Neutrophil (primary cell): ENCODE data around the gene IRX5.

Experiments used
- H3K27ac ChIP-seq: fragments of 200-600 bp; sonication (generic); 2 replicates; pipeline ENCODE4 v1.5.1; 2016; ENCODE audit warnings: mild to moderate bottlenecking, moderate library complexity
- H3K27me3 ChIP-seq: fragments of 200-600 bp; sonication (generic); 2 replicates; pipeline ENCODE4 v1.6.0; 2016; ENCODE audit warnings: mild to moderate bottlenecking
- H3K36me3 ChIP-seq: fragments of 200-600 bp; sonication (generic); 2 replicates; pipeline ENCODE4 v1.5.1; 2017
- H3K4me1 ChIP-seq, 2 experiments: fragments of 200-600 bp in 1 of 2; sonication (generic) in 1 of 2; 1 replicate in 1 of 2; 2 replicates in 1 of 2; pipeline versions ENCODE4 v1.5.1 to v1.6.1; 2013 to 2016; ENCODE audit warnings: low read depth in 1 of 2, low read length in 1 of 2, mild to moderate bottlenecking in 1 of 2, moderate library complexity in 1 of 2; ENCODE audit not compliant: control insufficient read depth in 1 of 2, insufficient read depth in 1 of 2
- H3K4me3 ChIP-seq, 2 experiments: fragments of 200-600 bp in 1 of 2; sonication (generic) in 1 of 2; 1 replicate in 1 of 2; 2 replicates in 1 of 2; pipeline ENCODE4 v1.5.1; 2013 to 2016; ENCODE audit warnings: low read depth in 1 of 2, low read length in 1 of 2, mild to moderate bottlenecking in 1 of 2, moderate library complexity in 1 of 2
- H3K9me3 ChIP-seq: fragments of 200-600 bp; sonication (generic); 2 replicates; pipeline ENCODE4 v1.5.1; 2016
- CTCF ChIP-seq: fragments of 200-600 bp; sonication (generic); IDR thresholded peaks from 2 replicates; pipeline ENCODE4 v1.5.1; 2016; ENCODE audit warnings: antibody characterized with exemption

IRX5 gene

DNA sequence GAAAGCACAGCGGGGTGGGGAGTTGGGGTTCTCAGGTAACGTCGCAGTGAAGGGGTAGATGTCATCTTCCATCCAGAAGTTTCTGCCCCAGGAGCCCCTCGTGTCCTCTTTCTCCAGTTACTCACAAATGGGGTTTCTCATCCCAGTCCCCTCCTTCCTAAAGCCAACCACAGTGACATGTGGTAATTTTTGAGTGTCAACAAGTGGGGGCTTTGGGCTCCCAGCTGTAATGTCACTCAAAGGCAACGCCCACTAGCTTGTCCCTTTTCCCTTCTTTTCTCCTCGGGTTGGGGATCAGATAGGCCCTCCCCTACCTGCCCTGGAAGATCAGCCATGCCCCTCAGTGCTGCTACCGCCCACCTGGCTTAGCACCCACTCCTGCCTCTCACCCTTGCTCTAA, 14.4 kb downstream of the IRX5 start:
- Histone ChIP-seq H3K27ac (no peak overlapping the region), H3K27me3 (peaks cover 100% of the 10 kb centered on the region), H3K4me3 (no peak overlapping the region), H3K9me3 (no peaks in the 10 kb centered on the region), H3K36me3 (no peaks in the 10 kb centered on the region), H3K4me1 (no peaks in the 10 kb centered on the region)
- TF ChIP-seq CTCF: no peak

DNA sequence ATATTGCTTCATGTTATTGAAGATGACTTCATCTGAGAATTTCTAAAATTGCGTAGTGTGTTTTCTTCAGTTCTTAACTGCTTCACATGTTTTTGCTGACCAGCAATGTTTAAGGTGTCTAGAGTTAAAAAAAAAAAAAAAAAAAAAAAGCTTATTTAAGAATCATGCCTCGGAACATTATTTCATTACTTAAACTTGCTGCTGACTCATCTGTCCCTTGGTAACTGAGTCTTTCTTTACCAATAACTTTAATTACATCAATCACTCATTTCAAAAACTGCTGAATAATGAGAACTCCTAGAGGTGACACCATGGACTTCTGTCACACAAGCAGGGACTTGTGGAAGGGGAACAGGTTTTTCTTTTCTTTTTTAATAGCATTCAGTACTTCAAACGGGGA, 16.2 kb downstream of the IRX5 start:
- Histone ChIP-seq H3K36me3 (no peaks in the 10 kb centered on the region), H3K27me3 (peaks cover 97% of the 10 kb centered on the region), H3K27ac (no peak overlapping the region), H3K4me1 (no peaks in the 10 kb centered on the region), H3K4me3 (no peak overlapping the region), H3K9me3 (no peaks in the 10 kb centered on the region)
- no peak for TF ChIP-seq CTCF

GRCh38 chr16:54947616-54948015, 17.0 kb downstream of the IRX5 start:
- H3K27me3 ChIP-seq: peaks cover 97% of the 10 kb centered on the region
- TF ChIP-seq CTCF: no peak
- no peaks in the 10 kb centered on the region for H3K36me3 ChIP-seq

GRCh38 chr16:54952195-54952594, 21.5 kb downstream of the IRX5 start:
- Histone ChIP-seq H3K27me3 (peaks cover 60% of the 10 kb centered on the region), H3K27ac (no peak overlapping the region), H3K36me3 (no peaks in the 10 kb centered on the region), H3K9me3 (no peaks in the 10 kb centered on the region), H3K4me1 (no peaks in the 10 kb centered on the region), H3K4me3 (no peak overlapping the region)
- no peak for TF ChIP-seq CTCF

More at GRCh38 chr16:54947616-54948015, 17.0 kb downstream of the IRX5 start:
- Histone ChIP-seq H3K4me1 (no peaks in the 10 kb centered on the region), H3K4me3 (no peak overlapping the region), H3K27ac (no peak overlapping the region), H3K9me3 (no peaks in the 10 kb centered on the region)

- Histone ChIP-seq H3K9me3 (no peaks in the 10 kb centered on the region), H3K27me3 (peaks cover 48% of the 10 kb centered on the region), H3K4me1 (no peaks in the 10 kb centered on the region), H3K27ac (no peak overlapping the region), H3K36me3 (no peaks in the 10 kb centered on the region), H3K4me3 (no peak overlapping the region)
- TF ChIP-seq CTCF: no peak
Observed at GRCh38 chr16:54953461-54953860, 22.8 kb downstream of the IRX5 start.

GRCh38 chr16:54954220-54954619, 23.6 kb downstream of the IRX5 start:
- Histone ChIP-seq H3K9me3 (no peaks in the 10 kb centered on the region), H3K36me3 (no peaks in the 10 kb centered on the region), H3K27ac (no peak overlapping the region), H3K4me3 (no peak overlapping the region), H3K27me3 (peaks cover 40% of the 10 kb centered on the region), H3K4me1 (no peaks in the 10 kb centered on the region)
- no peak for TF ChIP-seq CTCF
